Measurements from ENCODE around the gene ATXN7L2. TPM values are rescaled to one million over a fixed set of nuclear protein-coding genes. Genes with fewer than 3 reads are reported as not detected.

The ATXN7L2 gene
- total and polyA plus RNA-seq, 2 of the 8 experiments (the other 6 are each of a cell fraction or from before 2014, with no cell fraction given): 8.1 to 9.3 TPM

GRCh38 chr1:109474697-109475096 lies 9.0 kb upstream of the ATXN7L2 start:
- Histone ChIP-seq H3K23ac (ENCODE audit: insufficient read length) (no peak overlapping the region), H4K91ac (replicated peaks; ENCODE audit: insufficient read length, low read length) (no peak overlapping the region), H2BK20ac (ENCODE audit: low read length) (no peak overlapping the region), H3K4me1 (replicated peaks in 1 of 4; ENCODE audit: control insufficient read depth in 3 of 4, insufficient read depth in 4 of 4, low read length in 3 of 4) (no peaks in the 10 kb centered on the region), H2AFZ (ENCODE audit: low read length) (no peak overlapping the region), H3K79me2 (ENCODE audit: control insufficient read depth in 1 of 2, insufficient read depth in 2 of 2, low read length in 2 of 2) (no peaks in the 10 kb centered on the region), H3K27me3 (replicated peaks in 1 of 4; ENCODE audit: control insufficient read depth in 3 of 4, extremely low read depth in 1 of 4, insufficient read depth in 3 of 4, low read length in 3 of 4) (peaks cover 0 to 5% (median under 1%) of the 10 kb centered on the region in 4 experiments; a peak in 3 of 7 replicates), H3K4me2 (ENCODE audit: insufficient read depth in 1 of 2, low read depth in 2 of 2, low read length in 2 of 2) (no peak overlapping the region), H2BK120ac (replicated peaks; ENCODE audit: low read depth, low read length) (no peak overlapping the region), H3K4me3 (ENCODE audit: extremely low read depth in 1 of 4, insufficient read depth in 2 of 4, low read depth in 3 of 4, low read length in 4 of 4) (no peak overlapping the region), H2BK12ac (ENCODE audit: low read depth, low read length) (no peak overlapping the region), H3K56ac (replicated peaks; ENCODE audit: insufficient read length, low read depth, low read length) (no peak overlapping the region), H2BK15ac (ENCODE audit: low read length) (no peak overlapping the region), H3K14ac (ENCODE audit: insufficient read length) (no peak overlapping the region), H3K4ac (replicated peaks; ENCODE audit: insufficient read length, low read depth, low read length) (no peak overlapping the region), H4K5ac (ENCODE audit: insufficient read length, low read depth, low read length) (no peak overlapping the region), H3K36me3 (ENCODE audit: control insufficient read depth in 2 of 4, insufficient read depth in 4 of 4, low read length in 3 of 4) (no peaks in the 10 kb centered on the region), H3K27ac (ENCODE audit: low read depth, low read length) (no peak overlapping the region), H3K23me2 (ENCODE audit: low read depth, low read length) (no peaks in the 10 kb centered on the region), H3K18ac (ENCODE audit: extremely low read depth, low read length) (no peak overlapping the region), H3K79me1 (ENCODE audit: low read depth, low read length) (no peaks in the 10 kb centered on the region), H2BK5ac (ENCODE audit: low read depth, low read length) (no peak overlapping the region), H4K8ac (ENCODE audit: extremely low read depth, insufficient read depth, low read length) (no peak overlapping the region), H3K9me3 (ENCODE audit: insufficient read depth in 2 of 2, low read depth in 1 of 2, low read length in 1 of 2) (no peaks in the 10 kb centered on the region), H4K20me1 (replicated peaks in 1 of 2; ENCODE audit: control insufficient read depth in 1 of 2, insufficient read depth in 2 of 2, low read length in 2 of 2) (peaks cover 0 to 2% of the 10 kb centered on the region in 2 experiments), H2AK5ac (ENCODE audit: low read depth, low read length) (no peak overlapping the region), H3K9ac (replicated peaks in 1 of 4; ENCODE audit: extremely low read depth in 1 of 4, low read depth in 3 of 4, low read length in 3 of 4) (no peak overlapping the region)
- CTCF ChIA-PET (ENCODE audit: partially characterized antibody): interaction anchor here (1.5 to 9.8 kb wide), 3 partner anchors 17 to 58 kb away, joined by 4 to 95 read pairs (median 16); partner anchors contain the start of gene CYB561D1
- 78% methylated on average over 1 of the region's 1 CpG; no CpG with 5 or more reads in 1 of the 2 experiments for WGBS, 2 experiments (ENCODE audit: extremely low coverage in 1 of 2, insufficient coverage in 1 of 2, insufficient read length in 1 of 2, insufficient replicate concordance in 2 of 2, low coverage in 1 of 2, low lambda C conversion rate in 2 of 2, missing lambda C conversion rate in 1 of 2)
- POLR2A ChIA-PET (ENCODE audit: partially characterized antibody): no interaction called here
- FAIRE-seq: no peak
- no peak for DNase-seq (ENCODE audit: low read depth in 1 of 2, low spot score in 2 of 2)
- TF ChIP-seq KDM5A (IDR thresholded peaks at IDR 0.05; ENCODE audit: low read length) (no peak), CBX5 (IDR thresholded peaks at IDR 0.05; ENCODE audit: low read depth, low read length) (no peak), TEAD4 (IDR thresholded peaks at IDR 0.05; ENCODE audit: low read depth, low read length) (no peak)
